ENCODE data around the gene MKRN2.

The MKRN2 gene

GRCh38 chr3:12574661-12575060 is 17.8 kb downstream of the MKRN2 start:
- peaks cover 49% of the 10 kb centered on the region for H3K4me1 ChIP-seq (ENCODE audit: control insufficient read depth, insufficient read depth, low read length)
- no peak overlapping the region for H3K9ac ChIP-seq (ENCODE audit: low read length)
- peaks cover 91% of the 10 kb centered on the region for H3K36me3 ChIP-seq (ENCODE audit: control insufficient read depth, insufficient read depth, low read length, severe bottlenecking)
- no peak for DNase-seq (ENCODE audit: low read depth)
- no peak overlapping the region for H3K4me3 ChIP-seq (ENCODE audit: low read length)
- no peaks in the 10 kb centered on the region for H3K9me3 ChIP-seq (ENCODE audit: control insufficient read depth, low read length)
- H3K27me3 ChIP-seq (replicated peaks; ENCODE audit: control insufficient read depth, insufficient read depth, low read length): no peaks in the 10 kb centered on the region

- no peak overlapping the region for H3K4me3 ChIP-seq (ENCODE audit: low read length)
- H3K36me3 ChIP-seq (ENCODE audit: control insufficient read depth, insufficient read depth, low read length, severe bottlenecking): peaks cover 87% of the 10 kb centered on the region
- H3K27me3 ChIP-seq (replicated peaks; ENCODE audit: control insufficient read depth, insufficient read depth, low read length): no peaks in the 10 kb centered on the region
- no peak overlapping the region for H3K9ac ChIP-seq (ENCODE audit: low read length)
- H3K9me3 ChIP-seq (ENCODE audit: control insufficient read depth, low read length): no peaks in the 10 kb centered on the region
- DNase-seq (ENCODE audit: low read depth): no peak
- H3K4me1 ChIP-seq (ENCODE audit: control insufficient read depth, insufficient read depth, low read length): peaks cover 53% of the 10 kb centered on the region
These were observed 20.5 kb downstream of the MKRN2 start for GRCh38 chr3:12577379-12577778.

GRCh38 chr3:12578742-12579141 is 21.9 kb downstream of the MKRN2 start:
- Histone ChIP-seq H3K9ac (ENCODE audit: low read length) (peak overlapping the region; percentile 31), H3K4me3 (ENCODE audit: low read length) (no peak overlapping the region), H3K27me3 (replicated peaks; ENCODE audit: control insufficient read depth, insufficient read depth, low read length) (no peaks in the 10 kb centered on the region), H3K4me1 (ENCODE audit: control insufficient read depth, insufficient read depth, low read length) (peaks cover 58% of the 10 kb centered on the region), H3K9me3 (ENCODE audit: control insufficient read depth, low read length) (no peaks in the 10 kb centered on the region), H3K36me3 (ENCODE audit: control insufficient read depth, insufficient read depth, low read length, severe bottlenecking) (peaks cover 89% of the 10 kb centered on the region)
- peak; percentile 14 for DNase-seq (ENCODE audit: low read depth)

- Histone ChIP-seq H3K27me3 (replicated peaks; ENCODE audit: control insufficient read depth, insufficient read depth, low read length) (no peaks in the 10 kb centered on the region), H3K9ac (ENCODE audit: low read length) (peak overlapping the region; percentile 11), H3K4me1 (ENCODE audit: control insufficient read depth, insufficient read depth, low read length) (peaks cover 51% of the 10 kb centered on the region), H3K4me3 (ENCODE audit: low read length) (no peak overlapping the region), H3K36me3 (ENCODE audit: control insufficient read depth, insufficient read depth, low read length, severe bottlenecking) (peaks cover 89% of the 10 kb centered on the region), H3K9me3 (ENCODE audit: control insufficient read depth, low read length) (no peaks in the 10 kb centered on the region)
- DNase-seq (ENCODE audit: low read depth): no peak
These were observed 22.6 kb downstream of the MKRN2 start for GRCh38 chr3:12579456-12579855.

- H3K9ac ChIP-seq (ENCODE audit: low read length): peak overlapping the region; percentile 11
- peaks cover 46% of the 10 kb centered on the region for H3K4me1 ChIP-seq (ENCODE audit: control insufficient read depth, insufficient read depth, low read length)
- no peaks in the 10 kb centered on the region for H3K9me3 ChIP-seq (ENCODE audit: control insufficient read depth, low read length)
- no peak overlapping the region for H3K4me3 ChIP-seq (ENCODE audit: low read length)
- peaks cover 89% of the 10 kb centered on the region for H3K36me3 ChIP-seq (ENCODE audit: control insufficient read depth, insufficient read depth, low read length, severe bottlenecking)
- H3K27me3 ChIP-seq (replicated peaks; ENCODE audit: control insufficient read depth, insufficient read depth, low read length): no peaks in the 10 kb centered on the region
- peak; percentile 18 for DNase-seq (ENCODE audit: low read depth)
These were observed 23.0 kb downstream of the MKRN2 start for GRCh38 chr3:12579905-12580304.

- Histone ChIP-seq H3K4me1 (ENCODE audit: control insufficient read depth, insufficient read depth, low read length) (peaks cover 19% of the 10 kb centered on the region), H3K4me3 (ENCODE audit: low read length) (no peak overlapping the region), H3K9ac (ENCODE audit: low read length) (no peak overlapping the region), H3K9me3 (ENCODE audit: control insufficient read depth, low read length) (no peaks in the 10 kb centered on the region), H3K36me3 (ENCODE audit: control insufficient read depth, insufficient read depth, low read length, severe bottlenecking) (peaks cover 95% of the 10 kb centered on the region), H3K27me3 (replicated peaks; ENCODE audit: control insufficient read depth, insufficient read depth, low read length) (no peaks in the 10 kb centered on the region)
- DNase-seq (ENCODE audit: low read depth): no peak
These were observed 25.8 kb downstream of the MKRN2 start for GRCh38 chr3:12582730-12583129.

- no peak overlapping the region for H3K4me3 ChIP-seq (ENCODE audit: low read length)
- peaks cover 19% of the 10 kb centered on the region for H3K4me1 ChIP-seq (ENCODE audit: control insufficient read depth, insufficient read depth, low read length)
- no peaks in the 10 kb centered on the region for H3K27me3 ChIP-seq (replicated peaks; ENCODE audit: control insufficient read depth, insufficient read depth, low read length)
- no peaks in the 10 kb centered on the region for H3K9me3 ChIP-seq (ENCODE audit: control insufficient read depth, low read length)
- peaks cover 95% of the 10 kb centered on the region for H3K36me3 ChIP-seq (ENCODE audit: control insufficient read depth, insufficient read depth, low read length, severe bottlenecking)
- DNase-seq (ENCODE audit: low read depth): no peak
- H3K9ac ChIP-seq (ENCODE audit: low read length): no peak overlapping the region
These were observed 26.4 kb downstream of the MKRN2 start for GRCh38 chr3:12583280-12583679.

GRCh38 chr3:12584083-12584482 is 27.2 kb downstream of the MKRN2 start:
- H3K4me3 ChIP-seq (ENCODE audit: low read length): no peak overlapping the region
- peaks cover 95% of the 10 kb centered on the region for H3K36me3 ChIP-seq (ENCODE audit: control insufficient read depth, insufficient read depth, low read length, severe bottlenecking)
- H3K4me1 ChIP-seq (ENCODE audit: control insufficient read depth, insufficient read depth, low read length): peaks cover 19% of the 10 kb centered on the region
- H3K9me3 ChIP-seq (ENCODE audit: control insufficient read depth, low read length): no peaks in the 10 kb centered on the region
- no peaks in the 10 kb centered on the region for H3K27me3 ChIP-seq (replicated peaks; ENCODE audit: control insufficient read depth, insufficient read depth, low read length)
- no peak for DNase-seq (ENCODE audit: low read depth)
- H3K9ac ChIP-seq (ENCODE audit: low read length): no peak overlapping the region

- Histone ChIP-seq H3K4me3 (ENCODE audit: low read length) (no peak overlapping the region), H3K9ac (ENCODE audit: low read length) (no peak overlapping the region), H3K9me3 (ENCODE audit: control insufficient read depth, low read length) (no peaks in the 10 kb centered on the region), H3K36me3 (ENCODE audit: control insufficient read depth, insufficient read depth, low read length, severe bottlenecking) (peaks cover 91% of the 10 kb centered on the region), H3K4me1 (ENCODE audit: control insufficient read depth, insufficient read depth, low read length) (peaks cover 11% of the 10 kb centered on the region), H3K27me3 (replicated peaks; ENCODE audit: control insufficient read depth, insufficient read depth, low read length) (no peaks in the 10 kb centered on the region)
- no peak for DNase-seq (ENCODE audit: low read depth)
These were observed 28.3 kb downstream of the MKRN2 start for GRCh38 chr3:12585181-12585580.

- Histone ChIP-seq H3K4me3 (ENCODE audit: low read length) (no peak overlapping the region), H3K4me1 (ENCODE audit: control insufficient read depth, insufficient read depth, low read length) (peaks cover 11% of the 10 kb centered on the region), H3K27me3 (replicated peaks; ENCODE audit: control insufficient read depth, insufficient read depth, low read length) (no peaks in the 10 kb centered on the region), H3K9ac (ENCODE audit: low read length) (no peak overlapping the region), H3K9me3 (ENCODE audit: control insufficient read depth, low read length) (no peaks in the 10 kb centered on the region), H3K36me3 (ENCODE audit: control insufficient read depth, insufficient read depth, low read length, severe bottlenecking) (peaks cover 92% of the 10 kb centered on the region)
- no peak for DNase-seq (ENCODE audit: low read depth)
These were observed 29.1 kb downstream of the MKRN2 start for GRCh38 chr3:12585970-12586369.

- no peaks in the 10 kb centered on the region for H3K27me3 ChIP-seq (replicated peaks; ENCODE audit: control insufficient read depth, insufficient read depth, low read length)
- peaks cover 92% of the 10 kb centered on the region for H3K36me3 ChIP-seq (ENCODE audit: control insufficient read depth, insufficient read depth, low read length, severe bottlenecking)
These were observed 29.5 kb downstream of the MKRN2 start for GRCh38 chr3:12586403-12586802.

More at GRCh38 chr3:12586403-12586802, 29.5 kb downstream of the MKRN2 start:
- no peaks in the 10 kb centered on the region for H3K9me3 ChIP-seq (ENCODE audit: control insufficient read depth, low read length)
- DNase-seq (ENCODE audit: low read depth): no peak
- peaks cover 11% of the 10 kb centered on the region for H3K4me1 ChIP-seq (ENCODE audit: control insufficient read depth, insufficient read depth, low read length)
- H3K4me3 ChIP-seq (ENCODE audit: low read length): no peak overlapping the region
- no peak overlapping the region for H3K9ac ChIP-seq (ENCODE audit: low read length)

Measured in adipocyte (in vitro differentiated cells).